Measurements from ENCODE around the gene TRMU.

The TRMU gene

GRCh38 chr22:46364341-46365165 lies 29.0 kb downstream of the TRMU start:
- ATAC-seq, result no peak
- no peak for TF ChIP-seq ISL1 (CRISPR knock-in tag; IDR thresholded peaks at IDR 0.05)
- no peak for TF ChIP-seq ARNTL (CRISPR knock-in tag; IDR thresholded peaks at IDR 0.05; ENCODE audit: borderline replicate concordance, low read depth)
- no peak for TF ChIP-seq ZNF8 (CRISPR knock-in tag; IDR thresholded peaks at IDR 0.05)
- no peak for TF ChIP-seq TCF4 (CRISPR knock-in tag; IDR thresholded peaks at IDR 0.05; ENCODE audit: borderline replicate concordance)
- TF ChIP-seq ZFP3 (CRISPR knock-in tag; IDR thresholded peaks at IDR 0.05), result no peak
- TF ChIP-seq OSR1 (CRISPR knock-in tag; IDR thresholded peaks at IDR 0.05), result no peak
- TF ChIP-seq RARB (CRISPR knock-in tag; IDR thresholded peaks at IDR 0.05), result no peak
- TF ChIP-seq CREB5 (CRISPR knock-in tag; IDR thresholded peaks at IDR 0.05; ENCODE audit: low read depth), result no peak
- TF ChIP-seq ZC3H10 (CRISPR knock-in tag; IDR thresholded peaks at IDR 0.05), result no peak
- TF ChIP-seq TSHZ2 (CRISPR knock-in tag; IDR thresholded peaks at IDR 0.05), result no peak
- no peak for TF ChIP-seq POU6F1 (CRISPR knock-in tag; IDR thresholded peaks at IDR 0.05; ENCODE audit: borderline replicate concordance, low read depth)
- TF ChIP-seq CSRNP3 (CRISPR knock-in tag; IDR thresholded peaks at IDR 0.05), result no peak
- TF ChIP-seq PPARA (CRISPR knock-in tag; IDR thresholded peaks at IDR 0.05; ENCODE audit: borderline replicate concordance), result no peak
- no peak for TF ChIP-seq PATZ1 (CRISPR knock-in tag; IDR thresholded peaks at IDR 0.05; ENCODE audit: borderline replicate concordance)
- TF ChIP-seq CSDC2 (CRISPR knock-in tag; IDR thresholded peaks at IDR 0.05), result no peak
- TF ChIP-seq SNAI2 (CRISPR knock-in tag; IDR thresholded peaks at IDR 0.05), result no peak
- no peak for TF ChIP-seq GLIS3 (CRISPR knock-in tag; IDR thresholded peaks at IDR 0.05)
- TF ChIP-seq ESRRG (CRISPR knock-in tag; IDR thresholded peaks at IDR 0.05), result no peak
- TF ChIP-seq ZNF70 (CRISPR knock-in tag; IDR thresholded peaks at IDR 0.05), result no peak
- TF ChIP-seq BACH2 (CRISPR knock-in tag; IDR thresholded peaks at IDR 0.05; ENCODE audit: borderline replicate concordance), result no peak

- no peak for ATAC-seq
- no peak for TF ChIP-seq ZNF565 (CRISPR knock-in tag; conservative IDR thresholded peaks at IDR 0.05; ENCODE audit: low read depth)
- no peak for TF ChIP-seq GLIS3 (CRISPR knock-in tag; IDR thresholded peaks at IDR 0.05)
- TF ChIP-seq OSR1 (CRISPR knock-in tag; IDR thresholded peaks at IDR 0.05), result no peak
- no peak for TF ChIP-seq ZFP3 (CRISPR knock-in tag; IDR thresholded peaks at IDR 0.05)
- no peak for TF ChIP-seq POU6F1 (CRISPR knock-in tag; IDR thresholded peaks at IDR 0.05; ENCODE audit: borderline replicate concordance, low read depth)
- TF ChIP-seq ZNF70 (CRISPR knock-in tag; IDR thresholded peaks at IDR 0.05), result no peak
- TF ChIP-seq RARB (CRISPR knock-in tag; IDR thresholded peaks at IDR 0.05), result no peak
- TF ChIP-seq TSHZ2 (CRISPR knock-in tag; IDR thresholded peaks at IDR 0.05), result no peak
- TF ChIP-seq CREB5 (CRISPR knock-in tag; IDR thresholded peaks at IDR 0.05; ENCODE audit: low read depth), result no peak
- no peak for TF ChIP-seq TOX (CRISPR knock-in tag; IDR thresholded peaks at IDR 0.05; ENCODE audit: borderline replicate concordance)
- no peak for TF ChIP-seq ZFP30 (CRISPR knock-in tag; IDR thresholded peaks at IDR 0.05)
These were observed 29.7 kb downstream of the TRMU start for GRCh38 chr22:46365166-46365624.
